Measurements from ENCODE around the gene TTC1.
A peak's percentile ranks its signal among the peaks of the same experiment; 100 is the strongest.
"Not testable (repeated sequence)": the region's sequence is repeated elsewhere in the genome, so short reads cannot be mapped to it uniquely, and the experiment has no call there.

The TTC1 gene

DNA sequence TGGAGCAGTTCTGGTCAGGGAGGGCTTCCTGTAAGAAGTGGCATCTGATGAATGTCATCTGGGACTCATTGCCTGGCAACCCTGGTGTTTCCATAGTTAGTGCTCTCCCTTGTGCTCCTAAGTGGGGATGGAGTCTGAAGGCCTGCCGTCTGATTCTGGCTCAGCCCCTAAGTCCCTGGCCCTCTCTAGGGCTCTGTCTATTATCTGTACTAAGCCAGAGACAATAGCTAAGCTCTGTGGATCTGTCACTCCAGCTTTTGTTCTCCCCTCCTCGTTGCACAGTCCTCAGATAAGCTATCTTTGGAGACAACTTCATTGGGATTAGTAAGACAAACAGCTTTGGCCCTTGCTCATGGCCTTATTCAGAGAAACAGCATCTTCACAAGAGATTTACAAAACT is 30.6 kb upstream of the TTC1 start:
- Histone ChIP-seq H3K9ac (ENCODE audit: low read depth, low read length) (no peak overlapping the region), H3K36me3 (ENCODE audit: insufficient read depth, low read length) (no peaks in the 10 kb centered on the region), H3K4me1 (ENCODE audit: insufficient read depth, low read length) (no peaks in the 10 kb centered on the region), H3K9me3 (ENCODE audit: control insufficient read depth, insufficient read depth, low read length) (no peaks in the 10 kb centered on the region)

DNA sequence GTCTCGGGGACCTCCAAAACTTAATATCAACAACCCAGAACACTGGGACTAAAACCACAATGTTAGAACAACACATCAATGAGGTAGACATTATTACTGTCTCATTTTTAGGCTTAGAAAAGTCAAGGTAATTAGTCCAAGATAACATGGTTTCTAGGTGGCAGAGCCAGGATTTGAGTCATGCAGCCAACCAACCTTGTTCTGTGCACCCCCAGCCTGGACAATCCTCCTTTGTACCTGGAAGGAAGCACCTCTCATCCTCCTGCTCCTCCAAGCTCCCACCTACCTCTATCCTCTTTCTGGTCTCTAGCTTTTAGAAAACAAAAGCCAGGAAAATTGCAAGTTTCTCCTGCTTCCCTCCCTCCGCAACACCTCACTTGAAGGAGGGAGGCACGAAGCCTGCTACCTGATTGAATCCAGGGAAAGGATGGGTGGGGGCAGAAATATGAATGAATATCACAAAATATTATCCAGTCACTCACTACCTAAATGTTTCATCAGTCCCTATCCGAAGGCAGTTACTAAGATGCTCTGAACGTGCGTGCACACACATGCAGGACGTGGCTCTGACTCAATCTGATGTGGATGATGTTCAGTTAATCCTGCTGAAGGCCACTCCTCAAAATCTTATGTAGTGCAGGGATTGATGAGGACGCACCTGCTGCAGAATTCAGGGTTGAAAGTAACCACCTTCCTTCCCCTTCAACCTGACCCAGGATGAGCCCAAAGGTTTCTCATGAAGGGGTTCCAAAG is 26.3 kb upstream of the TTC1 start:
- H3K9me3 ChIP-seq (ENCODE audit: control insufficient read depth, insufficient read depth, low read length), result no peaks in the 10 kb centered on the region
- H3K36me3 ChIP-seq (ENCODE audit: insufficient read depth, low read length), result no peaks in the 10 kb centered on the region
- H3K4me1 ChIP-seq (ENCODE audit: insufficient read depth, low read length), result no peaks in the 10 kb centered on the region
- no peak overlapping the region for H3K9ac ChIP-seq (ENCODE audit: low read depth, low read length)

GRCh38 chr5:159987031-159987674 is 21.8 kb upstream of the TTC1 start:
- Histone ChIP-seq H3K9me3 (ENCODE audit: control insufficient read depth, insufficient read depth, low read length) (no peaks in the 10 kb centered on the region; the same call in 1 of the 2 replicates), H3K4me1 (ENCODE audit: insufficient read depth, low read length) (no peaks in the 10 kb centered on the region), H3K9ac (ENCODE audit: low read depth, low read length) (peak overlapping the region; percentile 46), H3K36me3 (ENCODE audit: insufficient read depth, low read length) (no peaks in the 10 kb centered on the region)

DNA sequence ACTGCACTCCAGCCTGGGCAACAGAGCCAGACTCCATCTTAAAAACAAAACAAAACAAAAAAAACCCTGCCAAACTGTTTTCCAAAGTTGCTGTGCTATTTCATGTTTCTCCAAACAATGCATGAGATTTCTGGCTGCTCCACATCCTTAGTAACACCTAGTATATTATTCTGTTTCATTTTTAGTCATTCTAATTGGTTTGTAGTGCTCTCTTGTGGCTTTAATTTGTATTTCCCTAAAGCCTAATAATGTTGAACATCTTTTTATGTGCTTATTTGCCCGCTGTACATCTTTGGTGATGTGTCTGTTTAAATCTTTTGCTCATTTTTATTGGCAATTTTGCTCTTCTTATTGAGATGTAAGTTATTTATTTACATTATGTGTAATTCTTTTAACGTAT is 18.4 kb upstream of the TTC1 start:
- Histone ChIP-seq H3K9ac (ENCODE audit: low read depth, low read length) (no peak overlapping the region), H3K36me3 (ENCODE audit: insufficient read depth, low read length) (no peaks in the 10 kb centered on the region), H3K4me1 (ENCODE audit: insufficient read depth, low read length) (no peaks in the 10 kb centered on the region), H3K9me3 (ENCODE audit: control insufficient read depth, insufficient read depth, low read length) (no peaks in the 10 kb centered on the region; the same call in 1 of the 2 replicates)

DNA sequence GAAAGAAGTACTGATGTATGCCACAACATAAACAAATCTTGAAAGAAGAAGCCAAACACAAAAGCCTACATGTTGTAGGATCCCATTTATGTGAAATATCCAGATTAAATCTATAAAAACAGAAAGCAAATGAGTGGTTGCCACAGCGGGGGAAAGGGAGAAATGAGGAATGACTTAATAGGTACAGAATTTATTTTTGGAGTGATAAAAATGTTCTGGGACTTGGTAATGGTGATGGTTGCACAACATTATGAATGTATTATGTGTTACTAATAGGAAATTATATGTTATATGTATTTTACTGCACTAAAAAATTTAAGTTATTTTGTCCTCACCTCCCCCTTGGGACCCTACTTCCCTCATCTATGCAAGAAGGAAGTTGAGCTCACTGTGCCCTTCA is 16.4 kb upstream of the TTC1 start:
- H3K4me1 ChIP-seq (ENCODE audit: insufficient read depth, low read length), result no peaks in the 10 kb centered on the region
- H3K9me3 ChIP-seq (ENCODE audit: control insufficient read depth, insufficient read depth, low read length), result no peaks in the 10 kb centered on the region; the same call in 1 of the 2 replicates
- H3K36me3 ChIP-seq (ENCODE audit: insufficient read depth, low read length), result no peaks in the 10 kb centered on the region
- H3K9ac ChIP-seq (ENCODE audit: low read depth, low read length), result no peak overlapping the region

DNA sequence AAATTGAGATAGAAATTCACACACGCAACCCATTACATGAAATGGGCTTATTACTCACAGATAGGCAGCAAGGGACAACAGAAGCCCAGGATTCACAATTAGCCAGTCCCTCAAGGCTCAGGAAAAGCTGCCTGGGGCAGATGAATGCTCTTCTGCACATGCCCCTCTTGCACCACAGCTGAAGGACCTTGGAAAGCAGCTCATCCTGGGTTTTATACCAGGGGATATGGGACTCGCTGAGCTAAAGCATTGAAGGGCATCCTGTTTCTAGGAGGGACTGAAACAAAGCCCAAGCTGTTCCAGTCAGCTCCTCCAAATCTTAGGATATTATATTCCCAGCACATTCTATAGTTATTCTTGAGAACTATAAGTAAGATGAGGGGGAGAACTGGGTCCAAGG is 15.7 kb upstream of the TTC1 start:
- Histone ChIP-seq H3K9ac (ENCODE audit: low read depth, low read length) (no peak overlapping the region), H3K4me1 (ENCODE audit: insufficient read depth, low read length) (no peaks in the 10 kb centered on the region), H3K36me3 (ENCODE audit: insufficient read depth, low read length) (no peaks in the 10 kb centered on the region), H3K9me3 (ENCODE audit: control insufficient read depth, insufficient read depth, low read length) (no peaks in the 10 kb centered on the region; the same call in 1 of the 2 replicates)

- Histone ChIP-seq H3K4me1 (ENCODE audit: insufficient read depth, low read length) (no peaks in the 10 kb centered on the region), H3K9me3 (ENCODE audit: control insufficient read depth, insufficient read depth, low read length) (no peaks in the 10 kb centered on the region; the same call in 1 of the 2 replicates), H3K9ac (ENCODE audit: low read depth, low read length) (no peak overlapping the region), H3K36me3 (ENCODE audit: insufficient read depth, low read length) (no peaks in the 10 kb centered on the region)
Measured at GRCh38 chr5:159995907-159996306, 13.0 kb upstream of the TTC1 start.

- Histone ChIP-seq H3K9me3 (ENCODE audit: control insufficient read depth, insufficient read depth, low read length) (no peaks in the 10 kb centered on the region), H3K36me3 (ENCODE audit: insufficient read depth, low read length) (no peaks in the 10 kb centered on the region), H3K4me1 (ENCODE audit: insufficient read depth, low read length) (no peaks in the 10 kb centered on the region), H3K9ac (ENCODE audit: low read depth, low read length) (no peak overlapping the region)
Measured at GRCh38 chr5:160001457-160001856, 7.5 kb upstream of the TTC1 start.

GRCh38 chr5:160007514-160007913 is 1.4 kb upstream of the TTC1 start:
- H3K4me1 ChIP-seq (ENCODE audit: insufficient read depth, low read length), result no peaks in the 10 kb centered on the region
- no peaks in the 10 kb centered on the region for H3K9me3 ChIP-seq (ENCODE audit: control insufficient read depth, insufficient read depth, low read length)
- no peak overlapping the region for H3K9ac ChIP-seq (ENCODE audit: low read depth, low read length)
- H3K36me3 ChIP-seq (ENCODE audit: insufficient read depth, low read length), result peaks cover 8% of the 10 kb centered on the region; the same call in 1 of the 2 replicates

- H3K9me3 ChIP-seq (ENCODE audit: control insufficient read depth, insufficient read depth, low read length); H3K4me1 ChIP-seq (ENCODE audit: insufficient read depth, low read length): not testable (repeated sequence)
- Histone ChIP-seq H3K9ac (ENCODE audit: low read depth, low read length) (peak overlapping the region; percentile 96; the same call in 1 of the 2 replicates), H3K36me3 (ENCODE audit: insufficient read depth, low read length) (peaks cover 11% of the 10 kb centered on the region; the same call in 1 of the 2 replicates)
Measured at GRCh38 chr5:160008529-160008876, 436 bp upstream of the TTC1 start.

DNA sequence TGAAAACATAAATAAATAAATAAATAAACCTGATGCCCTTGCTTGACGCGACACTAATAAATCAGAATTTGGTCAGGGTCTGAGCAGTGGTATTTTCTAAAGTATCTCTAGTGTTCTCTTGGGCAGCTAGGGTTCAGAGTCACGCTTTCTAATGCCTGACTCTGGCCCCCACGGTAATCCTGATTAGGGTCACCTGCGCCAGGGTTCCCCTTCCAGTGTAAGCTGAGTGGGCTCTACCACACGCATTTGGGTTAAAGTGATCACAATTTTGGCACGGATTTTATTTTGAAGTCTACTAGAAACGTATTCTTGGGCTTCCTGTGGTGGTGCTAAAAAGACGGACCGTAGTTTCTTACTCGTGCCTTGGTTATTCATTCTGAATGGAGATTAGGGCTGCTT is 651 bp downstream of the TTC1 start:
- no peaks in the 10 kb centered on the region for H3K9me3 ChIP-seq (ENCODE audit: control insufficient read depth, insufficient read depth, low read length)
- peaks cover 14% of the 10 kb centered on the region; the same call in 1 of the 2 replicates for H3K36me3 ChIP-seq (ENCODE audit: insufficient read depth, low read length)
- peak overlapping the region; percentile 96 for H3K9ac ChIP-seq (ENCODE audit: low read depth, low read length)
- no peaks in the 10 kb centered on the region for H3K4me1 ChIP-seq (ENCODE audit: insufficient read depth, low read length)

GRCh38 chr5:160011471-160011870 is 2.5 kb downstream of the TTC1 start:
- H3K9me3 ChIP-seq (ENCODE audit: control insufficient read depth, insufficient read depth, low read length), result no peaks in the 10 kb centered on the region
- H3K9ac ChIP-seq (ENCODE audit: low read depth, low read length), result no peak overlapping the region
- H3K36me3 ChIP-seq (ENCODE audit: insufficient read depth, low read length), result peaks cover 14% of the 10 kb centered on the region; the same call in 1 of the 2 replicates
- no peaks in the 10 kb centered on the region for H3K4me1 ChIP-seq (ENCODE audit: insufficient read depth, low read length)

GRCh38 chr5:160014197-160014596 is 5.3 kb downstream of the TTC1 start:
- H3K36me3 ChIP-seq (ENCODE audit: insufficient read depth, low read length), result peaks cover 14% of the 10 kb centered on the region; the same call in 1 of the 2 replicates

GRCh38 chr5:160018945-160019625 is 10.1 kb downstream of the TTC1 start:
- Histone ChIP-seq H3K36me3 (ENCODE audit: insufficient read depth, low read length) (no peaks in the 10 kb centered on the region; the same call in 1 of the 2 replicates), H3K4me1 (ENCODE audit: insufficient read depth, low read length) (no peaks in the 10 kb centered on the region), H3K9me3 (ENCODE audit: control insufficient read depth, insufficient read depth, low read length) (no peaks in the 10 kb centered on the region), H3K9ac (ENCODE audit: low read depth, low read length) (no peak overlapping the region)

More at GRCh38 chr5:160014197-160014596, 5.3 kb downstream of the TTC1 start:
- not testable (repeated sequence) for H3K9me3 ChIP-seq (ENCODE audit: control insufficient read depth, insufficient read depth, low read length); H3K9ac ChIP-seq (ENCODE audit: low read depth, low read length); H3K4me1 ChIP-seq (ENCODE audit: insufficient read depth, low read length)
